ENCODE data around the gene METTL3. TPM values are rescaled to one million over a fixed set of nuclear protein-coding genes. Genes with fewer than 3 reads are reported as not detected.
A peak's percentile ranks its signal among the peaks of the same experiment; 100 is the strongest.
"Not testable (repeated sequence)": the region's sequence is repeated elsewhere in the genome, so short reads cannot be mapped to it uniquely, and the experiment has no call there.

METTL3 gene
- polyA plus RNA-seq, result 10 to 100 TPM; 22.7 to 29.5 (median 27.4) TPM

GRCh38 chr14:21510735-21511657 is at the start of gene METTL3:
Gene METTL3 (minus strand): TSS chr14:21511340. CDS start chr14:21511223, 117 bp downstream.
- 0 to 1% (median 1%) methylated on average over 53 of the region's 53 CpGs for WGBS, 3 donors
- H3K27ac ChIP-seq (ENCODE audit: low read depth, low read length), result peak within 1 kb of the TSS; percentile 3

- H3K27ac ChIP-seq (ENCODE audit: low read depth, low read length), result no peak overlapping the region
- 81 to 87% (median 86%) methylated on average over 8 of the region's 8 CpGs for WGBS, 3 donors
Observed at GRCh38 chr14:21558703-21559170, 47.6 kb upstream of the METTL3 start.

DNA sequence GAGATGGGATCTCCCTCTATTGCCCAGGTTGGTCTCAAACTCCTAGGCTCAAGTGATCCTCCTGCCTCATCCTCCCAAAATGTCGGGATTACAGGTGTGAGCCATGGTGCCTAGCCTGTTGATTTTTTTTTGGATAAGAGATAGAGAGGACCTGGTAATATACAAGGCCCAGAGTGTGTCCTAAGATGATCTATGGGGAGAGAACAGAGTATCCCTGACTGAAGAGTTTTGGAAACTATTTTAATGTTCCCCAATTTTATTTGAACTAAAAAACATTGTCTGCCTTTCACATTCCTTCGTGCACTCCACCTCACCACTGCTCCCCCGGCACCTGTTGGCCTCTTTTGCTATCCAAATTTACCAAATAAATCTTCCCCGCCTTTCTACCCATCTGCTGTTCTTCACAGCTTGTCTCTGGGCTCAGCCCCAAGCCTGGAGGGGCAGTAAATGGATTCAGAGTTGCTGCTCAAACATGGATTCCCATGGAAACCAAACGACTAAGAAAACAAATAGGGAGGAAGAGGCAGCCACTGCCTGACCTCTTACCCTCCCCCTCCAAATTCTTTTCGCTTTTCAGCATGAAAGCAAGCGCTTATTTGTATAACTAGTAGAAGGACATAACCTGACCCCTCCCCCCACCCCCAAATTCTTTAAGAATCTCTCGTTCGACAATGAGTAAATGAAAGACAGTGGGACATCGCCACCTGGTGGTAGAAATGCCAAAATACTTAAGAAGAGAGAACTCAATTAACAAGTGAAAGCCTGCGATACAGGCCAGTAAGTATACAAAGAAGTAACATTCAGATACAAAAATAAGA is 46.2 kb upstream of the METTL3 start:
- 9 to 16% (median 14%) methylated on average over 11 of the region's 11 CpGs for WGBS, 3 donors
- H3K27ac ChIP-seq (ENCODE audit: low read depth, low read length), result no peak overlapping the region

- WGBS, 3 donors, result 47 to 65% (median 63%) methylated on average over 5 of the region's 5 CpGs
- H3K27ac ChIP-seq (ENCODE audit: low read depth, low read length), result no peak overlapping the region
Observed at GRCh38 chr14:21556378-21557083, 45.4 kb upstream of the METTL3 start.

DNA sequence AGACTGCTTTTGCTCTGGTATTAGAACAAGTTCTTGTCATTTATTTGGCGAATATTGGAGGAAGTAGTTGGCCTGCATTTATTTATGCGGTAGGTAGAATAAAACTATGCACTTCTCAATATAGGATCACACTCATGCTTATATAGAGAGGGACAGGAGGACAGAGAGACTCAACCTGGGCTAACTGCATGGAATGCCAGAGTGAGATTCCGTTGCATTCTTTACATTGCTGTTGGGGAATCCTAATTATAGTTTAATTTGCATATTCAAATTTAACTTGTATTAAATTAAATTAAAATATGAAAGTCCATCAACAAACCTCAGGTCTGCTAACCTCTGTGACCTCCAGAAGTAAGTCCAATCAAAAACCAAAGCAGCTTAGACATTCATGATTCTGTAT is 42.1 kb upstream of the METTL3 start:
- 82 to 91% (median 87%) methylated on average over 3 of the region's 3 CpGs for WGBS, 3 donors
- H3K27ac ChIP-seq (ENCODE audit: low read depth, low read length), result no peak overlapping the region

- WGBS, 3 donors, result 87 to 90% (median 87%) methylated on average over 5 to 7 of the region's 7 CpGs
- not testable (repeated sequence) for H3K27ac ChIP-seq (ENCODE audit: low read depth, low read length)
Observed at GRCh38 chr14:21544588-21544987, 33.4 kb upstream of the METTL3 start.

- WGBS, 3 donors, result 52 to 55% (median 54%) methylated on average over 5 of the region's 5 CpGs
- no peak overlapping the region for H3K27ac ChIP-seq (ENCODE audit: low read depth, low read length)
Observed at GRCh38 chr14:21543963-21544362, 32.8 kb upstream of the METTL3 start.

GRCh38 chr14:21543521-21543960 is 32.4 kb upstream of the METTL3 start:
- 35 to 53% (median 46%) methylated on average over 7 of the region's 7 CpGs for WGBS, 3 donors
- H3K27ac ChIP-seq (ENCODE audit: low read depth, low read length), result no peak overlapping the region

DNA sequence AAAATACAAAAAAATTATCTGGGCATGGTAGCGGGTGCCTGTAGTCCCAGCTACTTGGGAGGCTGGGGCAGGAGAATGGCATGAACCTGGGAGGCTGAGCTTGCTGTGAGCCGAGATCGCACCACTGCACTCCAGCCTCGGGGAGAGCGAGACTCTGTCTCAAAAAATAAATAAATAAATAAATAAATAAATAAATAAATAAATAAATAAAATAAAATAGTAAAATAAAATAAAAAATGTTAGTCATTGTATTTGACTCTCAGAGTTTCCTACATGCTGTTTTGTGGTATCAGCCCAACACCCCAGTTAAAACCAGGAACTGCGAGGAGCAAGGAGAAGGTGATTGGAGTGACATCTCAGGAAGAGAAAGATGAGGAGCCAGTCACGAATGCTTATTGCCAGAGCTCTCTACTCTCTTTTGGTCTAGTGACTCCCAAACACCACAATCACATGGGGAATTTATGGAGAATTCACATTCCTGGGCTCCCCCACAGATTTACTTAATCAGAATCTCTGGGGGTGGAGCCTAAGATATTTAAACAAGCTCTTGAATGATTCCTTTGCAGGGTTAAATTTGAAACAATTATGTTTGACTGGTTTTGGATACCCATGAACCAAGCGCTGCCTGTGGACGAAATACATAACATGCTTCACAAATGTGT is 30.4 kb upstream of the METTL3 start:
- 86 to 90% (median 90%) methylated on average over 9 of the region's 9 CpGs for WGBS, 3 donors
- H3K27ac ChIP-seq (ENCODE audit: low read depth, low read length), result no peak overlapping the region

DNA sequence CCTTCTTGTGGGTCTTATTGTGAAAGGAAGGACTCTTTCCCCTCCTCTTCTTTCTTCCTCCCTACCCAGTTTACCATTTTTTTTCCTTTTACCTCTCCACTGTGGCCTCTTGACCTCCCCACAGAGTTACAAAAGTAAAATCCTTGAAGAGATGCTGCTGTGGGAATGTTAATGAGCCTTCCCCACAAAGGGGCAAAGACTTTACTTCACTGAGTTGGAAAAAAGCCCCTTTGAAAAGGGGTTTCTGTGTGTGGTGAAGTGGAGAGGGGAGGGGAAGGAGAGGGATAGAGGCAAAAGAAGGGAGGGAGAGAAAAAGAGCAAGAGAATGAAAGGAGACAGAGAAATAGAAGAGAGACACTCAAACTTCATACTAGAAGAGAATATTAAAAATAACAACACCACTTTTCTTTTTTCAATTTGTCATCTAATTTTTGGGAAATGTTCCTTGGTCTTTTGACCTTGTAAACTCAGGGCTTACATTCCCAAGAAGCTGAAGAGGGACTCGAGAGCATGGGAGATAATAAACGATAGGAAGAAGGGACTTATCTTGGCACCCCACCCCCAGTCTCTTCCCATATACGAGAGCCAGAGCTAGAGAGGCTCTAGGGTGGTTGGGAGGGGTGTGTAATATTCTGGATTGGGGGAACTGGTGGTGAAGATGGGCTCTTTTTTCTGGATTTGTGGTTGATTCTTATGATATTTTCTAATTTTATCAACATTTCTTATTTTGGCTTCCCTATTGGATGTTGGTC is 28.2 kb upstream of the METTL3 start:
- no peak overlapping the region for H3K27ac ChIP-seq (ENCODE audit: low read depth, low read length)
- 30 to 37% (median 34%) methylated on average over 3 of the region's 3 CpGs for WGBS, 3 donors

DNA sequence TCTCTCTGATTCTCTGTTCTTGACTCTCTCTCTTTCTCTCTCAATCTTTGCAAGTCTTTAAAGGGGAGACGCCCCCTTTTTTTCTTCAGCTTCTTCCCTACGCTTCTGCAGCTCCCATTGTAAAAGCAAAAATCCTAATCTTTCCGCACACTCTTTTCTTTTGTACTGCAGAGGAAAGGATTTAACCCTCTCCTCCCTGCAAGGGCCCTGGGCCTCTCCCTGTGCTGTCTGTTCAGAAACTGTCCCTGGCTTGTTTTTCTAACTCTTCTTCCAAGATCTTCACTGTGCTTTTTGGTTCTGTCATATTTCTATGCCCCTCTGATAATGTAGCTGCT is 25.9 kb upstream of the METTL3 start:
- no peak overlapping the region for H3K27ac ChIP-seq (ENCODE audit: low read depth, low read length)
- 12 to 32% (median 19%) methylated on average over 3 of the region's 3 CpGs for WGBS, 3 donors

GRCh38 chr14:21536418-21537089 is 25.4 kb upstream of the METTL3 start:
- WGBS, 3 donors, result 4 to 9% (median 4%) methylated on average over 25 of the region's 25 CpGs

DNA sequence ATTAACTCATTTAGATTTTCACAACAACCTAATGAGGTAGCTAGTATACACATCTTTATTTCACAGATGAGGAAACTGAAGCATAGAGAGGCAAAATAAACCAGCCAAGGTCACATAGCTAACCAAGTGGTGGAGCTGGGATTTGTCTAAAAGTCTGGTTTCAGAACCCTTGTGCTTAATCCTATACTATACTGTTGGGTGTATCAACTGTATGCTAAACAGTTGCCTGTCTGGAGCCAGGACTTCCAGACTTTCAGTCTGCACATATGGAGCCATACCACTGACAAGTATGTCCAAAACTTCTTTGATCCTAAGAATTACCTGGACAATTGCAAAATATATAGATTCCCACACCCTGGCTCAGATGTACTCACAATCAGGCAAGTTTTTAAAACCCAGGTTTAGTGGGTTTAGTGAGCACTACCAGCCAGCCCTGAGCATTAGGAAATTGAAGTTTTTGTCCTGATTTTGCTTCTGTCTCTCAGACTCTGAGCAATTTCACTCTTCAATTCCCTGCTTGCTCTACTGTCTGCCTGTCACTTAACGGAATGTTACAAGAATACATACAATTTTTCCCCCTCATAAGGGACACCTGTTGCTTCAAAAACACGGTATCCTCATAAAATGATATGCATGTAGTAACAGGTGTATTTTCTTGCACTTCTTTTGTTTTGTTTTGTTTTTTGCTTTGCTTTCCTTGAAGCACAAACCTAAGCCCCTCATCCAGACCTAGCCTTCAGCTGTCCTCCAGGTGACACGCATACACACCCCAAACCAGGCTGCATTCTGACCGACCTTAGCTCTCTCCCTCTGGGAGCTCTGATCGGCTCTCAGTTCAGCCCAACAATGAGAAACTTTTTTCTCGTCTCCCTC is 24.6 kb upstream of the METTL3 start:
- WGBS, 3 donors, result 27 to 40% (median 33%) methylated on average over 6 of the region's 6 CpGs
- H3K27ac ChIP-seq (ENCODE audit: low read depth, low read length), result no peak overlapping the region

More at GRCh38 chr14:21536418-21537089, 25.4 kb upstream of the METTL3 start:
- no peak overlapping the region for H3K27ac ChIP-seq (ENCODE audit: low read depth, low read length)

DNA sequence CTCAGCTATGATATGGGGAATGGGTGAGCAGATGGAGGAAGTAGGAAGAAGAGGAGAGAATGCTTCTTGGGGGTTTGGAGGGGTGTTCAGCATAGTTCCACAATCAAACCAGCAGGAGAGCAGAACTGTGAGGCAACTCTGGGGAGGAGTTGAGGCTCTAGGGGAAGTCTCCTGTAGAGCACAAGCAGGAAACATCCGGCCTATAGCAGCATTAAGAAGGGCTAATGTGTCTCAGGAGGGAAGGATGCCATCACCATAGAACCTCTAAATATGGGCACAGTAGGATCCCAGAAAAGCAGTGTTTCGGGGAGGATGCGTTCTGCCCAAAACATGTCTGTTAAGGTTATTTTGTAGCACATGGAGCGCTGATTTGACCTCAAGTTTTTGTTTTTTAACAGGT is 23.4 kb upstream of the METTL3 start:
- no peak overlapping the region for H3K27ac ChIP-seq (ENCODE audit: low read depth, low read length)
- 59 to 80% (median 67%) methylated on average over 4 of the region's 4 CpGs for WGBS, 3 donors

DNA sequence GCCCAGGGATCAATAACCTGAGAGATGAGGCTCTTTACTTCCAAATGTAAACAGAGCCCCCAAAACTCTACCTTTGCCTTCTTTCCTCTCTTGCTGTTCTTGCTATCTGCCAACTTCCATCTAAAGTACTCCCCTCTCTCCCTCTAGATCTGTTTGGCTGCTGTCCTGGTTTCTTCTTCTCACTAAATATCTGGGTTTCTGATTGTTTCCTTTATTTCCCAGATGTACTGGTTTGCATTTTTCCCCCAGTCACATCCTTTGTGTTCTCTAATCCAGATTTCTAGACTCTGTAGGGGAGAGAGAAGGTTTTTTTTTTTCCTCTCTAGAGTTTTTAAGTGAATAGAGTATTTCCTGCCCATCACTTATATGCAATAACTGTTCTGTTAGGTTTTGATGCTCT is 22.2 kb upstream of the METTL3 start:
- H3K27ac ChIP-seq (ENCODE audit: low read depth, low read length), result no peak overlapping the region

- no peak overlapping the region for H3K27ac ChIP-seq (ENCODE audit: low read depth, low read length)
- 93 to 100% (median 98%) methylated on average over 1 of the region's 1 CpG for WGBS, 3 donors
Observed at GRCh38 chr14:21529515-21529914, 18.4 kb upstream of the METTL3 start.

All from adipose tissue (tissue), 3 donors.